Body of pancreas (tissue), 4 donors: ENCODE measurements around the gene GKN2. TPM values are rescaled to one million over a fixed set of nuclear protein-coding genes. Genes with fewer than 3 reads are reported as not detected.

Experiments
- ATAC-seq: fragments of 150-250 bp; one replicate; pipeline ENCODE4 v1.9.1; 2016
- DNase-seq, 4 donors: peaks; one replicate each; pipeline ENCODE4 v3.0.0-alpha.2; 2019
- H3K27ac ChIP-seq, 4 donors: fragments of 200-600 bp; sonication (generic); 1 replicate in 3 of 4; 2 replicates in 1 of 4; pipeline versions ENCODE4 v1.5.1 to v1.6.1; 2016 to 2019; ENCODE audit warnings: mild to moderate bottlenecking in 1 of 4, mixed read lengths in 1 of 4, moderate library complexity in 1 of 4
- H3K27me3 ChIP-seq, 2 donors: fragments of 200-600 bp; sonication (generic); one replicate each; pipeline ENCODE4 v1.6.0; 2016; ENCODE audit warnings: mild to moderate bottlenecking in 1 of 2
- H3K36me3 ChIP-seq, 2 donors: fragments of 200-600 bp; sonication (generic); replicated peaks in 1 of 2; 2 replicates each; pipeline ENCODE4 v1.5.1; 2016; ENCODE audit warnings: low read depth in 2 of 2; ENCODE audit not compliant: insufficient read depth in 1 of 2
- H3K4me1 ChIP-seq: fragments of 200-600 bp; sonication (generic); one replicate; pipeline ENCODE4 v1.6.0; 2016
- H3K4me3 ChIP-seq, 2 donors: fragments of 200-600 bp; sonication (generic); 1 replicate in 1 of 2; 2 replicates in 1 of 2; pipeline ENCODE4 v1.5.1; 2016 to 2019
- H3K9me3 ChIP-seq, 3 donors: fragments of 200-600 bp; sonication (generic); 1 replicate in 2 of 3; 2 replicates in 1 of 3; pipeline ENCODE4 v1.5.1; 2016
- POLR2A ChIP-seq, 3 donors: fragments of 450-650 bp; IDR thresholded peaks; one replicate each; pipeline ENCODE4 v1.6.1; 2016; ENCODE audit warnings: antibody characterized with exemption in 3 of 3, mild to moderate bottlenecking in 2 of 3
- WGBS, 2 donors: methylation state at CpG; one replicate each; pipeline ENCODE4 v1.1.5; 2017; 5-methylcytosine and 5-hydroxymethylcytosine counted together
- intact Hi-C: fragments of 100-400 bp; cut with DNase I; formaldehyde crosslinking; loops from one replicate; pipeline ENCODE4 v1.15.1; 2023
- total RNA-seq, 2 donors: library from RNA; depleted of rRNA; stranded (reverse); fragments of >200 nt; gene quantifications; one replicate each; pipeline ENCODE4 v1.1.0, GENCODE V29; 2016
- TF ChIP-seq, protein P1 (sequence below), 7 experiments: fragments of 450-650 bp in 4 of 7; fragments of 200-600 bp in 3 of 7; sonication (generic) in 3 of 7; IDR thresholded peaks; one replicate each; pipeline ENCODE4 v1.5.1; 2016 to 2019; ENCODE audit warnings: antibody characterized with exemption in 7 of 7

GKN2 gene
- total RNA-seq, 2 donors from 2014 or later = not detected

DNA sequence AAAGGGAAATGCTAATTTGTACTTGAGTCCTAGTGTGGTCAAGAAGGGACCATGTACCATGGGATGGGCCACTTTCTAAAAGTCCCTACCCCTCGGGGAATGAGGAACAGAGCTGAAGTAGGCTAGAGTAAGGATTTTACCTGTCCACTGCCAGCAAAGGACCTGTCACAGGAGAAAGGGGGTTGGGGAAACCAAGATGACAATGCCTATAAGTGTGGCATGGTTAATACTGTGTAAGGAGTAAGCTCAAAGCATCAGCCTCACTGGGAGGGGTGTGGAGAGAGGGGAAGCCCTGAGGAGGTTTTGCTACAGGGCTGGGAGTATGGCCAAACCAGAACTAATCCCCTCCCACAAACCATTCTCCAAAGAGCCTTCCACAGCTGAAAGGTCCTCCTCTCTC, 15.8 kb downstream of the GKN2 start:
- no peak for ATAC-seq
- TF ChIP-seq, protein P1, sequence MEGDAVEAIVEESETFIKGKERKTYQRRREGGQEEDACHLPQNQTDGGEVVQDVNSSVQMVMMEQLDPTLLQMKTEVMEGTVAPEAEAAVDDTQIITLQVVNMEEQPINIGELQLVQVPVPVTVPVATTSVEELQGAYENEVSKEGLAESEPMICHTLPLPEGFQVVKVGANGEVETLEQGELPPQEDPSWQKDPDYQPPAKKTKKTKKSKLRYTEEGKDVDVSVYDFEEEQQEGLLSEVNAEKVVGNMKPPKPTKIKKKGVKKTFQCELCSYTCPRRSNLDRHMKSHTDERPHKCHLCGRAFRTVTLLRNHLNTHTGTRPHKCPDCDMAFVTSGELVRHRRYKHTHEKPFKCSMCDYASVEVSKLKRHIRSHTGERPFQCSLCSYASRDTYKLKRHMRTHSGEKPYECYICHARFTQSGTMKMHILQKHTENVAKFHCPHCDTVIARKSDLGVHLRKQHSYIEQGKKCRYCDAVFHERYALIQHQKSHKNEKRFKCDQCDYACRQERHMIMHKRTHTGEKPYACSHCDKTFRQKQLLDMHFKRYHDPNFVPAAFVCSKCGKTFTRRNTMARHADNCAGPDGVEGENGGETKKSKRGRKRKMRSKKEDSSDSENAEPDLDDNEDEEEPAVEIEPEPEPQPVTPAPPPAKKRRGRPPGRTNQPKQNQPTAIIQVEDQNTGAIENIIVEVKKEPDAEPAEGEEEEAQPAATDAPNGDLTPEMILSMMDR (IDR thresholded peaks at IDR 0.05) = no peak
- TF ChIP-seq POLR2A (IDR thresholded peaks at IDR 0.05) = no peak
- WGBS, 2 donors = 52 to 60% methylated on average over 1 of the region's 1 CpG
- H3K4me3 ChIP-seq = no peak overlapping the region
- H3K9me3 ChIP-seq = no peaks in the 10 kb centered on the region
- H3K4me1 ChIP-seq = peaks cover 8% of the 10 kb centered on the region
- H3K27me3 ChIP-seq = no peaks in the 10 kb centered on the region
- no peak for DNase-seq
- intact Hi-C loops = no loop called here
- H3K36me3 ChIP-seq = no peaks in the 10 kb centered on the region
- H3K27ac ChIP-seq = no peak overlapping the region

DNA sequence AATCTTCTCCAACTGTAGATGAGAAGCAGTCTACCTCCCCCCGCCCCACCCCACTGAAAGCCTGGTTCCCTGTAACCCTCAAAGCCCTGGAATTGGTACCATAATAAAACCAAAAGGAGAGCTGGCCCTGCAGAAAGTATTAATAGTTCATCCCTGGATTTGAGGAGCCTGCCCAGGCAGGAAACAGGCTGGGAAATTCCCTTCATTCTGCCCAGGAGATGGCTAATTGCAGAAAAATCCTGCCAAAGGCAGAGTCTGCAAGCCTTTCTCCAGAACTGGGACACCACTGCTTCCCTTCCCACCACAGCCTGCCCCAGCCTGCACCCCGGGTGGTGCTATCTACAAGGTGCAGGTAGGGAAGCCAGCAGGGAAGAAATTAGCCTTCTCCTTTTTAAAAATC, 16.3 kb downstream of the GKN2 start:
- ATAC-seq = no peak
- WGBS, 2 donors = 34 to 38% methylated on average over 2 of the region's 2 CpGs
- no peaks in the 10 kb centered on the region for H3K9me3 ChIP-seq
- H3K27me3 ChIP-seq = no peaks in the 10 kb centered on the region
- no peak overlapping the region for H3K27ac ChIP-seq
- DNase-seq = no peak
- intact Hi-C loops = no loop called here
- peaks cover 8% of the 10 kb centered on the region for H3K4me1 ChIP-seq
- no peaks in the 10 kb centered on the region for H3K36me3 ChIP-seq
- TF ChIP-seq POLR2A (IDR thresholded peaks at IDR 0.05) = no peak
- TF ChIP-seq, protein P1 (IDR thresholded peaks at IDR 0.05) = no peak
- no peak overlapping the region for H3K4me3 ChIP-seq

DNA sequence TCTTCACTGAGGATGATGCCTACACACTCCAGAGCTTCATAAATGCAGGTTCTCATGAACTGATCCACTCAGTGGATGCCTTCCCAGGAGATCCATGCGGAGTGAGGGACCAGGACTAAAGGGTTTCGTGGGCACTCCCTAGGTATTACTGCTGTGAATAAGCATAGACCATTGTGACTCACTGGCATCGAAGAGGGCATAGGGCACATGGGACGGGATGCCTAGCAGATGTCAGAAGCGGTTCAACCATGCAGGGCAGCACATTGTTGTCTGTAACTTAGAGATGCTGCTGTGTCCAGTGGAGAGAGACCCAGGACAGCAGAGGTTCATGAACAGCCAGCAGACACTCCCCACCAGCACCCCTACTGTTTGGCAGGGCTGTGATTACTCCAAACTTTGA, 17.2 kb downstream of the GKN2 start:
- Histone ChIP-seq H3K36me3 (no peaks in the 10 kb centered on the region), H3K27me3 (no peaks in the 10 kb centered on the region), H3K27ac (no peak overlapping the region), H3K9me3 (no peaks in the 10 kb centered on the region), H3K4me1 (peaks cover 8% of the 10 kb centered on the region), H3K4me3 (no peak overlapping the region)
- no peak for ATAC-seq
- DNase-seq = no peak
- intact Hi-C loops = no loop called here
- 84 to 88% methylated on average over 2 to 5 of the region's 5 CpGs for WGBS, 2 donors
- TF ChIP-seq, protein P1 (IDR thresholded peaks at IDR 0.05) = no peak
- TF ChIP-seq POLR2A (IDR thresholded peaks at IDR 0.05) = no peak

DNA sequence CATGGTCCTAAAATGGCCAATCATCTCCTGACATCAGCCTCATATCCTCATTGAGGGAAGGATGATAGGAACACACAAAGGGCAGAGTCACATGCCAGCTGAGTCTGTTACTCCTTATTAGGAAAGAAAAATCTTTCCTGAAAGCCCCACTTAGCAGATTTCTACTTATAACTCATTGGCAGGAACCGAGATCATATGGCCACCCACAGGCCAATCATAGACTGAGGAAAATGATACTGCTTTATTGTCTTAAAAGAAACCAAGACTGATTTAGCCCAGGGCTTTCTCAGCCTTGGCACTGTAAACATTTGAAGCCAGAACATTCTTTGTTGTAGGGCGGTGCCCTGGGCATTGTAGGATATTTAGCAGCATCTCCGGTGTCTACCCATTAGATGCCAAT, 18.7 kb downstream of the GKN2 start:
- Histone ChIP-seq H3K9me3 (no peaks in the 10 kb centered on the region), H3K27me3 (no peaks in the 10 kb centered on the region), H3K27ac (no peak overlapping the region), H3K36me3 (no peaks in the 10 kb centered on the region), H3K4me3 (no peak overlapping the region), H3K4me1 (peaks cover 8% of the 10 kb centered on the region)
- TF ChIP-seq, protein P1 (IDR thresholded peaks at IDR 0.05) = no peak
- no peak for TF ChIP-seq POLR2A (IDR thresholded peaks at IDR 0.05)
- intact Hi-C loops = no loop called here
- ATAC-seq = no peak
- 68 to 91% methylated on average over 3 of the region's 3 CpGs for WGBS, 2 donors
- no peak for DNase-seq

DNA sequence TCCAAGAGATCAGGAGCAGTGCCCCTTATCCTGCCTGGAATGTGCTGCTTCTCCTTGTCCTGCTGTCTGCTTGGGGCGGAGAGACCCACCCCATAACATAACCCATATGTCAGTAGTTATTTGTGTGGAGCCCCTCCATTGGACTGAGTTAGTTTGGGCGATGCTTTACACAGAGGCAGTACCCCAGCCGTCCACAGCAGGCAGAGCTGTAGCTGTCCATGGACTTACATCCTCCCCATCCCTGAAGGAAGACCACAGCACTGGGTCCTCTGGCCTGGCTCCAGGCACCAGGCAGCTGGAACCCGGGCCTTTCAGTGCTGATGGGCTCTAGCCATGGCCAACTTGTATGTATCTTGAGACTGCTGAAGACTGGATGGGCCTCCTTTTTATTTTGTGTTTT, 20.3 kb downstream of the GKN2 start:
- 70 to 78% methylated on average over 4 of the region's 4 CpGs for WGBS, 2 donors
- Histone ChIP-seq H3K27ac (no peak overlapping the region), H3K4me3 (no peak overlapping the region), H3K36me3 (no peaks in the 10 kb centered on the region), H3K27me3 (no peaks in the 10 kb centered on the region), H3K9me3 (no peaks in the 10 kb centered on the region), H3K4me1 (peaks cover 8% of the 10 kb centered on the region)
- DNase-seq (no peak), ATAC-seq (no peak)
- intact Hi-C loops = no loop called here
- TF ChIP-seq, protein P1 (IDR thresholded peaks at IDR 0.05) = no peak
- TF ChIP-seq POLR2A (IDR thresholded peaks at IDR 0.05) = no peak
